ENCODE data around the gene SPACDR. TPM values are rescaled to one million over a fixed set of nuclear protein-coding genes. Genes with fewer than 3 reads are reported as not detected.

The SPACDR gene
- total and polyA plus RNA-seq, 9 of the 15 experiments (the other 6 are each of a cell fraction or from before 2014, with no cell fraction given), result 0.07 to 0.55 (median 0.14) TPM; not detected in 1

- peak; percentile 66 for TF ChIP-seq ZBTB40 (IDR thresholded peaks at IDR 0.05)
- no peak; the same call in 1 of the 2 replicates for TF ChIP-seq ZBTB40 (CRISPR knock-in tag; IDR thresholded peaks at IDR 0.05)
- no peak for TF ChIP-seq ZBTB34 (CRISPR knock-in tag; IDR thresholded peaks at IDR 0.05)
- TF ChIP-seq PREB (CRISPR knock-in tag; IDR thresholded peaks at IDR 0.05), result peak; percentile 100
- peak; percentile 64 to 98; a peak in 3 of 4 replicates for TF ChIP-seq MLX (CRISPR knock-in tag; conservative IDR thresholded peaks at IDR 0.05)
- TF ChIP-seq C11orf30 (IDR thresholded peaks at IDR 0.05; ENCODE audit: low read depth), result peak; percentile 26; the same call in 1 of the 2 replicates
- TF ChIP-seq HNRNPUL1 (IDR thresholded peaks at IDR 0.05; ENCODE audit: low read length), result peak; percentile 88; the same call in 1 of the 2 replicates
- TF ChIP-seq POLR3A (IDR thresholded peaks at IDR 0.05; ENCODE audit: borderline replicate concordance, extremely low read depth, insufficient read depth, insufficient read length), result no peak
- peak; percentile 85 for TF ChIP-seq ZFP91 (CRISPR knock-in tag; IDR thresholded peaks at IDR 0.05)
- no peak for TF ChIP-seq ZNF766 (CRISPR knock-in tag; conservative IDR thresholded peaks at IDR 0.05)
- TF ChIP-seq POLR3G (IDR thresholded peaks at IDR 0.05; ENCODE audit: extremely low read depth, insufficient read length, insufficient replicate concordance), result no peak
- TF ChIP-seq CC2D1A (IDR thresholded peaks at IDR 0.05), result 0 out of 2 replicates have a peak, but pooled peaks have one; percentile 35
Observed at GRCh38 chr7:100428199-100428966, 35.7 kb downstream of the SPACDR start, which contains the start of gene ZCWPW1 (continued).

Measured in K562 (cell line).